NCI-H1694 (cell line): ENCODE data around the gene GRIK1.
"Not testable (repeated sequence)": the region's sequence is repeated elsewhere in the genome, so short reads cannot be mapped to it uniquely, and the experiment has no call there.

Source experiments
- DNase-seq: peaks from one replicate; lab custom pipeline; 2025; lab: John Stamatoyannopoulos, UW

The GRIK1 gene

DNA sequence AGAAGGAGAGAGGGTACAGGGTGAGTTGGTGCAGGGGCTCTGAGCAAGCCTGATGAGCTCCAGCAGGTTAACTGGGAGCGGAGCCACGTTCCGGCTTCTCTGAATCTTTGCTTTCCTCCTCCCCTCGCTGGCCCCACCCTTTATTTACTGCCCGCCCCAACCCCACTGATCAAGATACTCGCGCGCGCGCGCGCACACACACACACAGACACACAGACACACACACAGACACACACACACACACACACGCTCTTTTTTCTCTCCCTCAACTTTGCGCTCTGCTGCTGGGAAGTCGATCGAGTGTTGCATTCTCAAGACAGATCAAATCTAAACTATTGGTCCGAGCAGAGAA lies at the start of gene GRIK1:
Gene GRIK1 (minus strand): TSS at position 73 of the 352 bp plus-strand sequence.
- DNase-seq: no peak

DNA sequence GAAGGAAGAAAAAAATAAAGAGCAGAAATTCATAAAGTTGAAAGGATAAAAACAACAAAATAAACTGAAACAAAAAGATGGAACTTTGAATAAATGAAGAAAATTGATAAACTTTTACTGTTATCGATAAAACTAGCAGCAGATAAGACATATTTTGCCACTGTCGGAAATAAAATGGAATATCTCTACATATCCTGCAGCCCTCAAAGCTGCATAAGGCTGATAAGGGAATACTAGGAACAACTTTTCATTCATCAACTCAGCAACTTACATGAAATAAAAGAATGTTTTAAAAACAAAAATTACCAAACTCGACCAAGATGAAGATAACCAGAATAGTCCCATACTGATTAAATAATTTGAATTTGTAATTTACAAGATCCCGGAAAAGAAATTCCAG lies 48.0 kb upstream of the GRIK1 start:
- no peak for DNase-seq

DNA sequence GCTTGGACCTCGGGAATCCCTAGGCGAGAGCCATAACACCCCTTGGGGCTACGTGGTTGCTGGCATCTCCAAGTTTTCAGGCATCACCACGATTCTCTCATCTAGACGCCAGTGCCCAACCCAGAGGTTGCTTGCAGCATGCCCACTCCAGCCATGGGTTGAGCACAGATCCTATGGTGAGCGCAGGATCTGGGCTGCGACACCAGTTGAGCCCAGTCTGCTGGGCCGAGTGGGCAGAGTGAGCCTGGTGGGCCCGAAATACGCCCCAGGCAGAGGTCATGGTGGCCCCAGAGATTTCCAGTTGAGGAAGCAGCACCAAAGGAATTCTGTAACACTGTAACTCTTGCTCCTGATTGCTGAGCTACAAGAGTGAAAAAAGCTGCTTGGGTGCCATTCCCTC lies 46.1 kb upstream of the GRIK1 start:
- no peak for DNase-seq

DNA sequence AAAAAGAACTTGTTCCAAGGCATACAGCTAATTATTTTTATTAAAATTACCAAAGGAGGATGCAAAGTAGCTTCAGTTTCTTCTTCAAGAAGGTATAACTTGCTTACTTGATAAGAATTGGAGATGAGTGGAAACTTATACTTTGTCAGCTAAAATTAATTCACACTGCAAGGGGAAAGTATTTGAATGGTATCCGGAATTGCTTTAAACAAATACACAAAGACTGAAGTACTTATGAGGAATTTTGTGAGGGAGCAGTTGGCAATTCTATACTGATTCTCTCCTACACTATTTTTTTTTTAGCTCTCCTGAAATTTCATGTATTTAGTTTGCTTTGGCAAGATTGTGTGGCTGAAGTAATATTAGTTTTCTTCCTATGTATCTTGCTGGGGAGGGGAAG lies 39.2 kb upstream of the GRIK1 start:
- no peak for DNase-seq

DNA sequence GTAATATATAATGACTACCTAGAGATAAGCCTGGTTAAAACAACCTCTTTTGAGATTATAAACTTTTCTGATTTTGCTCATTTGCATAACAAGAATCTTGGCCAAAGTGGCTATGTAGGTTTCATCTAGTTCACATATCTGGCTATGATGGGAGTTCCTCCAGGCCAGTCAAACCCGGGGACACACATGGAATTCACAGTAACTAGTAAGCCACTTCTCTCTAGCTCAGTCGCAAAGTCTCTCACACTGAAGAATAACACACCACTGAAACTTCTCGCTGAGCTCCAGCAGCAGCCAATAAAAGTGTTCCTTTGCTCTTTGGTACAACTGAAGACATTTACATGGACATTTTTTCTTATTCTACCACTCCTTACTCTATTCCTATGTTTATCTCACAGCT lies 36.0 kb upstream of the GRIK1 start:
- DNase-seq: no peak

DNA sequence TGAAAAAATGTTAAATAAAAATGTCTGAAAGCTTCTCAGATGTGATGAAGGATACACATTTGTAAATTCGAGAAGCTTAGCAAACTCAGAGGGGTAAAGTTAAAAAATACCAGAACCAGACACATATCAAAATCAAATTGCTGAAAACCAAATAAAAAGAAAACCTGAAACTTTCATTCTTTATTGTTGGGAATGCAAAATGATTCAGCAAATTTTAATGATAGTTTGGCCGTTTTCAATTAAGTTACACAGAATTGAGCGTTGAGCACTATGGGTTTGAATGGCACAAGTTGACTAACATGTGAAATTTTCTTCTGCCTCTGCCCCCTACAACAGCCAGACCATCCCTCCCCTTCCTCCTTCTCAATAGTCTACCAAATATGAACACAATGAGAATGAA lies 33.5 kb upstream of the GRIK1 start:
- DNase-seq: no peak

DNA sequence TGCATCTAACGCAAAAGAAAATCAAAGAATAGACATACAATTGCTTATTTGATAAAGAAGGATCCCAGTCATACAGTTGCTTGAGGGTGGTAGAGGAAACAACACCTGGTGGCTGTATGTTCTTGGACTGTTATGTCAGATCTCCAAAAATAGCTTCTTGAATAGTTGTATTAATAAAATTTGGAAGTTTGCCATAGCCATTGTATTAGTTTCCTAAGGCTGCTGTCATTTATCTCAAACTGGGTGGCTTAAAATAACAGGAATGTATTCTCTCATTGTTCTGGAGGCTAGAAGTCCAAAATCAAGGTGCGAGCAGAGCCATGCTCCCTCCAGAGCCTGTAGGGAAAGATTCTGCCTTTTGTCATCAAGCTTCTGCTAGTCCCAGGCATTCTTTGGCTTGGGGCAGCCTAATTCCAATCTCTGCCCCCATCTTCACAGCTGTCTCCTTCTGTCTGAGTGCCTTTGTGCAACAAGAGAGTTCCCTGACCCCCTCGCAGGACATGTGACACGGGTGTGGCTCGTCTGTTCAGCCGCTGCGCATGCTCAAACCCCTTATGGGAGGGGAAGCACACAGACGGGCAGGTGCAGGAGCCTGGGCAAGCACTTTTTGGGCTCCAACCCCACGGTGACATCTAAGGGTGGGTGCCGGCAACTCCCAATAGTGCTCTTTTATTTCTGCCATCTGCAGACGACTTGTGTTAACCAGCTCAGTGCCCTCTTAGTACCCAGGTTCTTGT lies 21.7 kb upstream of the GRIK1 start:
- no peak for DNase-seq

DNA sequence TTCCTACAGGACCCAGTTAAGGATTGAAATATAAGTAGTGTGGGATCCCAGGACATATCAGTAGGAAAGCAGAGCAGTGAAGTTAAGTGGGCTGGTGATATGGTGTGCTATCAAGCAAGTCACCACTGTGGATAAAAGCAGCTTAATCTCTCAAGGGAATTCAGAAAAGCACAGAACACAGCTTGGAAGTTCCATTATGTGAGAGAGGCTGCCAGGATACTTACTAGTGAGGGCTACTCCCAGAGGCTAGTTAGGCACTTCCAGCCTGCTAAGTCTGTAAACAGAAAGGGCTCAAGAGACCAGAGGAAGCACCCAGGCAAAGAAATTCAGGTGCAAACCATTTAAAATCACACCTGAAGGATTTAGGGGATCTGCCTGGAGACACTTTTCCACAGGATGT lies 18.8 kb upstream of the GRIK1 start:
- no peak for DNase-seq

DNA sequence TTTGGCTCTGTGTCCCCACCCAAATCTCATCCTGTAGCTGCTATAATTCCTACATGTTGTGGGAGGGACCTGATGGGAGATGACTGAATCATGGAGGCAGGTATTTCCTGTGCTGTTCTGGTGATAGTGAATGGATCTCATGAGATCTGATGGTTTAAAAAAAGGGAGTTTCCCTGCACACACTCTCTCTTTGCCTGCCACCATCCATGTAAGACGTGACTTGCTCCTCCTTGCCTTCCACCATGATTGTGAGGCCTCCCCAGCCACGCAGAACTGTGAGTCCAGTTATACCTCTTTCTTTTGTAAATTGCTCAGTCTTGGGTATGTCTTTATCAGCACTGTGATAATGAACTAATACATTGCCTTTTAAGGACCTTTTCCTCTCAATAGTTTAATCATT lies 18.2 kb upstream of the GRIK1 start:
- DNase-seq: not testable (repeated sequence)

DNA sequence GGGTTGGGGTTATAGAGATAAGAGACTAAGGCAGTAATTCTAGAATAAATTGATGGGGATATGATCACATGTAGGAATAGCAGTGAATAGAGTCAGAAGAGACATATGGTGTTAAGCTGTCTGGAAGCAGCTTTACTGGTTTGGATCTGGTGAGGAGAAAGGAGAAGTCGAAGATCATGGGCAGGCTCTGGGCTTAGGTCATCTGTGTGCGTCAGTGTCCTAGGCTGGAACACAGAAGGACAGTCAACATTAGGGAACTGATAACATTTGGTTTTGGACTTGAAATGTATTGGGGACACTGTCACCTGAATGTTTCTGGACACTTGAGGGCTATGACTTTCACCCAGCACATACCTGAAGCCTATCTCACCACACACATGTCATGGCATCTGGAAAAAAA lies 13.9 kb upstream of the GRIK1 start:
- no peak for DNase-seq

DNA sequence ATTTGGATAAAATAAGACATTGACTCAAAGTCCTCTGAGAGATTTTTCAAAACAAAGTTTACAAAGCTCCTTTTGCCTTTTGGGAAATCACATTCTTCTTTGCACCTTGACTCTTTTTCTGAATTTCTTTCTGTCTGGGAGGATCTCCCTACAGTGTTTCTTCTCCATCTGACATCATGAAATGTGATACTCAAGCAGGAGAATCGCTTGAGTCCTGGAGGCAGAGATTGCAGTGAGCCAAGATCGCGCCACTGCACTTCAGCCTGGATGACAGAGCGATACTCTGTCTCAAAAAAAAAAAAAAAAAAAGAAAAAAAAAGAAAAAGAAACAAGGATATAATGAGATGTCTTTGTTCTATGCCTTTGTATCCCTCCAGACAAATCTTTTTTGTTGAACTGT lies 13.3 kb upstream of the GRIK1 start:
- no peak for DNase-seq

DNA sequence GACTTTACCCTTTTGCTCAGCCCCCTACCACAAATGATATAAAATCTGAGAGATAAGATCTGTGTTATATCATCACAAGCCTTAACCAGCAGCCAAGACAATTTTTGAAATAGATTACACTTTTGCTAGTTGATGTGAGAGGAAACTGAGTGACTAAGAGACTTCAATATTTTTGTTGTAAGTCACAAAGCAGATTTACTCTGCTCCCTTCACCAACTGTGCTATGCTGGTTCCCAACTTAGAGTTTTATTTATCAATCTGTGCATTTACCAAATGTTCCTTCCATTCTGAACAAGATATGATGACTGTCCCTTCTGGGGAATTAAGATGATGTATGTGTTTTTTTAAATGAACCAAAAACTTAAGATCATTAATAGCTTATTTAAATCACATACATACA lies 12.1 kb upstream of the GRIK1 start:
- DNase-seq: no peak

DNA sequence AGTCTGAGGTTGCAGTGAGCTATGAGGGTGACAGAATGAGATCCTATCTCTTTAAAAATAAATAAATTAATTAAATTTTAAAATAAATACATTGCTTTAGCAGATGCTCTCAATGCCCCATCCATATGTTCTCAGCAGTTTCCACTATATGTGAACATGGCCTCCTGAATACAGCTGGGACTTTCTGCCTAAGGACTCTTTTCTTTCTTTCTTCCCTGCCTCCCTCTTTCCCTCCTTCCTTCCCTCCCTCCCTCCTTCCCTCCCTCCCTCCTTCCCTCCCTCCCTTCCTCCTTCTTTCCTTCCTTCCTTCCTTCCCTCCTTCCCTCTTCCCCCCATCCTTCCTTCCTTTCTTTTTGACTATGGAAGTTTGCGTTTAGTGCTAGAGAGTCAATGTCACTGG lies 10.2 kb upstream of the GRIK1 start:
- no peak for DNase-seq

DNA sequence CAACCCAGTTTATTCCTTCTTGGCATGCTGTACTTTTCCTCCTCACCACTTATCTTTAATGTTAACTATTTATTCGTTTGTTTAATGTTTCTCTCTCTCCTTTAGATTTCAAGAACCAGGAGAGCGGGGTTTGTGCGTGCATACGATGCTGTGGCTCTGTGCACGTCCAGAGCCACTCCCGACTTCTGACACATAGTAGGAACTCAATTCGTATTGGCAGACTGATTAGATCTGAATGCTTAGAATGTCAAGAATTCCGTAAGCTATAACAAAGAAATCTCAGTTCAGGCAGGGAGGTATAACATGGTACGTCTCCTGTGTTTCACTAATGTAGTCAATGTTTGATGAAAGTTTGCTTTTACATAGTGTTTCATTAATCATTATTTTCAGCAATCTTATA lies 7.3 kb upstream of the GRIK1 start:
- no peak for DNase-seq

DNA sequence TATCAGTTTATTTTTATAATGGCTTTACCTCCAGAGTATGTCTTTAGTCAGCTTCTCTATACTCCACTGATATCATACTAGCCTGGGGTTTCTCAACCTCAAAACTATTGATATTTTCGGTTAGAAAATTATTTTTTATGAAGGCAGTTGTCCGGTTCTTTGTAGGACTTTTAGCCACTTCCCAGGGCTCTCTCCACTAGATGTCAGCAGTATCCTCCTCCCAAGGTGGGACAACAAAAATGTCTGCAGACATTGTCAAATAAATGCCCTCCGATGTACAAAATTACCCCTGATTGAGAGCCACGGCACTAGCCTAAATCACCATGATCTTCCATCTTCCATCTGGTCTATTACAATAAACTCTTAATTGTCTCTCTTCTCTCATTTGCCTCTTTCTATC lies 4.1 kb upstream of the GRIK1 start:
- DNase-seq: no peak

DNA sequence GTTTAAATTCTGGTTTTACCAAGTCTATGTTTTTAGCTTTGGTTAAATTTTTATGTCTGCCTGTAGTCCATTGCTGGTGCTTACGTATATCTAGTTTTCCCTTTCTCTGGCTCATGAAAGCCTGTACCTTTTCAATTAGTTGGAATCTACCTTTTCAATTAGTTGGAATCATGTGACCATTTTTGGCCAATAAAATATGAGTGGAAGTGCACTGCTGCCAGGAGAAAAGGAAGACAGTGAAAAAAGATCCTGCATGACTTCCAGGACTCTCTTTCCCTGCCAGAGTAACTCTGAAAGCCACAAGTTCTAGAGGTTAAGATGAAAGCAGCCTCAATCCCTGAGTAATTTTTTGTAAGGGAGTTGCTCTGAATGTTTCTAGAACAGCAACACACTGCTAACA lies 2.2 kb upstream of the GRIK1 start:
- no peak for DNase-seq

DNA sequence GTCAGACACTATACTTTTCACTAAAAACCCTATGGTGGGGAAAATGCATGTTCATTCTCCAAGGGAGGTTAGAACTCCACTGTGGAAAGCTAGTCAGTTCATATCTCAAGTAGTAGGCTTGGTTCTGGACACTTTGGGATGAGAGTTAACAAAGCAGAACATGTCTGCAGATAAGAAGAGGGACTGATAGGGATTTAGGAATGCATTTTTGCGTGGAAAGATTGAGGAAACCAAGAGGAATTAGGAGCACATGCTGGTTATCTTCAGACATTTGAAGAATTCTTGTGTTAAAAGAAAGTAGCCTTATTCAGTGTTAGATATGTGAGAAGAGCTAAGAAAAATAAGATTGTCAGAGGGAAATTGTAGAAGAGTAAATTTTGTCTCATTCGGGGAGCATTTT lies 1.2 kb upstream of the GRIK1 start:
- DNase-seq: no peak

DNA sequence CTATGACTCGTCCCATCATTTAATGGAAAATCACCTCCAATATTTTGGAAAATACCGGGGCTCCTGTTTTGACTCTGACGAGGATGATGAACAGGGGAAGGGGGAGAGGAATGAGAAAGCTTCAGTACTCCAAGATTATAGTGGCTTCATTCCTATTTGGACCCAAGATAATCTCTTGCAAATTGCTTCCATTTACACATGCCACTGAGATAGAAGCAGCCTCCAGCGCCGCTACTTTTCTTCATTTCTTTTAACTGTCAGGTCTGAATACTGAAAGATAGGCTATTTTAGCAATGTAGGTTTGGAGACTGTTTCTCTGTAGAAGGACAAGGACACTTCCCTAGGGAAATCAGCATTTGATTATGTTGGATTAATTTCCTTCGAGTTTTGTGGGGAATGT lies 565 bp upstream of the GRIK1 start:
- DNase-seq: no peak

DNA sequence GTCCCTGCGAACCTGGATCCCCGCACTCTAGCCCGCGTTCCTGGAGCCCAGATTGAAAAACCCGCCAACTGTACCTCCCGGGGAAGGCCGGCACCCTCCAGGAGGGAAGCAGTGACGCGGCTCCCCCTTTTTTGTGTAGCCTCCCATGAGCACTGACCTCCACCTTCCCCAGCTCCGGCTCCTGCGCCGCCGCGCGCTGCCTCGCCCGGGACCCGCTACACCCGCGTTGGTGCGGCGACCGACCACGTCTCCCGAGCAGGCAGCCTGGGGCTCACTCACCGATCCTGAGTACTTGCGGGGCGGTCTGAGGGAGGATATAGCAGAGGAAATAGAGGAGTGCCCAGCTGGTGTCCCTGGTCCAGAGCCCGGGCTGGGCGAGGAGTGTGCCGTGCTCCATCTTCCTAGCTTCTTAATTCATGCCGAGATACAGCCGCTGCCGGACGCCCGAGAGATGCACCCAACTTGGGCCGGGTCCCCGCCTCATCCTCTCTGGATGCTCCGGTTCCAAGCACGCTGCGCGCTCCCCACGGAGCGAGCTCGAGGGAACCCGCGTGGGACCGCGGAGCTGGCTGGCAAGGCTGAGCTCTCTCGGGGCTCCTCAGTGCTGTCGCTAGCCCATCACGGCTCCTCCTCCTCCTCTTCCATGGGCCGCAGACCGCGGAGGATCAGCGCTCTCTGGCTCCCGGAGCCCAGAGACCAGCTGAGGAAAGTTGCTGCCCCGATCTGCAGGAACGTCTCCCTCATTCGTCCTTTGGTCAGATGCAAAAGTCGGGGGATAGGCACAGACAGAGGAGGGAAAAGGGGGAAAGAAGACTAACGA lies 482 bp downstream of the GRIK1 start:
- no peak for DNase-seq

DNA sequence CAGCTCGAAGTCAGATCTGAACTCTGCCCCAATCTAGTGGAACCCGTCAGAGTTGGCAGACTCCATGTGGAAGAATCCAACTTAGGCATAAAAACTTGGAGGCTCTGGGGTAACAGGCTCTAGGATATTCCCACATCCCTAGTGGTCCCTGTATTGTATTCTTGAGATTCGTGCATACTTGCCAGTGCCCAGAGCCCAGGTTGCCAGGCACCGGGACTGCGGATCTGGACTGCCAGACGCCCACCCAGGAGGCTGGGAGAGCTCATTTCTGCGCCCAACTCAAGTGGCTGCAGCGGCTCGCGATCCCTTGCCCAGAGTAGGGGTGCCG lies 1.1 kb downstream of the GRIK1 start:
- DNase-seq: no peak

DNA sequence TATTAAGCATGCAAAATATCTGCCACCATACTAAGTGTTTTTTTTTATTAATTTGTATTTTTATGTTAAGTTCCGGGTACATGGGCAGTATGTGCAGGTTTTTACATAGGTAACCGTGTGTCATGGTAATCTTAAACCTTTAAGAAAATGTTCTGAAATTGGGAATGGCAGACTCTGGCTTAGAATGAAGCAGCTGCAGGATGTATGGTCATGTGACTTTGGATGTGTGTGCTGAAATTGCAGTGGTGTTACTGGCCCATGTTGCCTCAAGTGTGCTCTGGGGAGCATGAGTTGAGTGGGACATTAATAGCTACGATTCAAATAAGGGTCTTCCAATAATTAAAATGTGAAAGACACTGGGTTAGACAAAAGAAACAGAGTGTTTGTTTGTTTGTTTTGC lies 6.7 kb downstream of the GRIK1 start:
- DNase-seq: no peak

DNA sequence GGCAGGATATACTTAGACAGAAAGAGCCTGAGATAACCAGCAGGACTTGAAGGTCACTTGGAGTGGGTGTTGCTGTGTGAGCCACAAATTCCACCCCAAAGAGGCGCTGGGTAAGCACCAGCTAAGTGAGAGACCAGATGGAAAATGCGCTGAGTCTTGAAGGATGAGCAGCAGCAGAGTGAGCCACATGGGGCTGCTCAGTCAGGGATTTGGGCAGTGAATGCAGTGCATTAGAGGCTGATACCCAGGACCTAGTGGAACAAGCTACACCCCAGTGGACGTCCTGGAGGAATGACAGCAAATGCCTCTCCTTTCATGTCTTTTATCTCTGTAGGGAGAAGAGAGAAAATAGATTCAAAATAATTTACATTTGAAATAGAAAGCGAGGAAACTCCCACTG lies 11.3 kb downstream of the GRIK1 start:
- DNase-seq: no peak

DNA sequence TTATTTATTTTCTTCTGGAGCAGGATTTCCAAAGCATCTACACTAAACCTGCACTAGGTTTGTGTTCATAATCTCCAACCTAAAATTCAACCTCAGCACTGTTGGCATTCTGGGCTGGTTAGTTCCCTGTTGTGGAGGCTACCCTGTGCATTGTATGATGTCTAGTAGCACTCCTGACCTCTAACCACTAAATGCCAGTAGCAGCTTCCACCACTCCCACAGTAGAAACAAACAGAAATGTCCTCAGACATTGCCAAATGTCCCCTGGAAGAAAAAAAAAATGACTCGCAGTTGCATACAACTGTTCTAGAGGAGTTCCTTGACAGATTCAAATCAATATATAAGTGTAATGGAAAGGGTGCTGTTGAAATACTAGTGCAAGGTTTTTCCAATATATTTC lies 18.9 kb downstream of the GRIK1 start:
- no peak for DNase-seq

DNA sequence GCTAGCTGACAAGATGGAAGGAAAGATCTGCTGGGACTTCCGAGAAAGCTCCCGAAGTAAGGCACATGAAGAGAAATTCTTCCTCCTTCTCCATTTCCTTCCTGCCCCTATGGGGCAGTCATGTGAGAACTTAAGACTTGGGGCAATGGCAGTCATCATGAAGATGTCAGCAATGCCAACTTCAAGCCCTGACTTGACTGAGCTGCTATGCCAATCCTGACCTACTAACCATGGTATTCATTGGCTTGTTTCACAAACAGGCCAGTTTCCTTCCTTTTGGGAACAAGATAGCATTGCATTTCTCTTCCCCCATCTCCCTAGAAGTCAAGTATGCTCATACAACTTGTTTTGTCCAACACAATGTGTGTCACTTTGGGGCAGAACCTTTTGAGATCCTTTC lies 25.5 kb downstream of the GRIK1 start:
- DNase-seq: no peak
